Inferior parietal cortex (tissue), 1 donor: Measurements from ENCODE around the gene TRAT1.
"Not testable (repeated sequence)": the region's sequence is repeated elsewhere in the genome, so short reads cannot be mapped to it uniquely, and the experiment has no call there.

Experiments used
- DNase-seq: peaks from one replicate; pipeline ENCODE4 v3.0.0-alpha.2; 2016; ENCODE audit errors: extremely low spot score

TRAT1 gene

GRCh38 chr3:108822123-108822897 is at the start of gene TRAT1:
TSS of gene TRAT1 (plus strand) at chr3:108822786. CDS start at chr3:108822928, 142 bp downstream.
- no peak for DNase-seq

- DNase-seq: no peak
Observed at GRCh38 chr3:108775649-108776048, 46.9 kb upstream of the TRAT1 start.

- DNase-seq: no peak
Observed at GRCh38 chr3:108779496-108779895, 43.1 kb upstream of the TRAT1 start.

- no peak for DNase-seq
Observed at GRCh38 chr3:108780235-108780634, 42.4 kb upstream of the TRAT1 start.

GRCh38 chr3:108791473-108791872 is 31.1 kb upstream of the TRAT1 start:
- DNase-seq: no peak

GRCh38 chr3:108804437-108804836 is 18.1 kb upstream of the TRAT1 start:
- no peak for DNase-seq

GRCh38 chr3:108804966-108805365 is 17.6 kb upstream of the TRAT1 start:
- no peak for DNase-seq

GRCh38 chr3:108806316-108806715 is 16.3 kb upstream of the TRAT1 start:
- no peak for DNase-seq

GRCh38 chr3:108818404-108818803 is 4.2 kb upstream of the TRAT1 start:
- DNase-seq: no peak

- DNase-seq: no peak
Observed at GRCh38 chr3:108820586-108820985, 2.0 kb upstream of the TRAT1 start.

- no peak for DNase-seq
Observed at GRCh38 chr3:108823227-108823626, 641 bp downstream of the TRAT1 start.

GRCh38 chr3:108823803-108824202 is 1.2 kb downstream of the TRAT1 start:
- not testable (repeated sequence) for DNase-seq

- no peak for DNase-seq
Observed at GRCh38 chr3:108826309-108827187, 4.0 kb downstream of the TRAT1 start.

- no peak for DNase-seq
Observed at GRCh38 chr3:108830381-108830780, 7.8 kb downstream of the TRAT1 start.

- DNase-seq: no peak
Observed at GRCh38 chr3:108830991-108831614, 8.5 kb downstream of the TRAT1 start.

GRCh38 chr3:108833611-108834010 is 11.0 kb downstream of the TRAT1 start:
- DNase-seq: no peak

- DNase-seq: no peak
Observed at GRCh38 chr3:108834551-108834950, 12.0 kb downstream of the TRAT1 start.

GRCh38 chr3:108835101-108835500 is 12.5 kb downstream of the TRAT1 start:
- no peak for DNase-seq

- DNase-seq: no peak
Observed at GRCh38 chr3:108838436-108838835, 15.8 kb downstream of the TRAT1 start.

- no peak for DNase-seq
Observed at GRCh38 chr3:108845709-108846293, 23.2 kb downstream of the TRAT1 start.

GRCh38 chr3:108847187-108847586 is 24.6 kb downstream of the TRAT1 start:
- no peak for DNase-seq

- no peak for DNase-seq
Observed at GRCh38 chr3:108849075-108849474, 26.5 kb downstream of the TRAT1 start.
